ENCODE measurements around the gene APEX2.

APEX2 gene

DNA sequence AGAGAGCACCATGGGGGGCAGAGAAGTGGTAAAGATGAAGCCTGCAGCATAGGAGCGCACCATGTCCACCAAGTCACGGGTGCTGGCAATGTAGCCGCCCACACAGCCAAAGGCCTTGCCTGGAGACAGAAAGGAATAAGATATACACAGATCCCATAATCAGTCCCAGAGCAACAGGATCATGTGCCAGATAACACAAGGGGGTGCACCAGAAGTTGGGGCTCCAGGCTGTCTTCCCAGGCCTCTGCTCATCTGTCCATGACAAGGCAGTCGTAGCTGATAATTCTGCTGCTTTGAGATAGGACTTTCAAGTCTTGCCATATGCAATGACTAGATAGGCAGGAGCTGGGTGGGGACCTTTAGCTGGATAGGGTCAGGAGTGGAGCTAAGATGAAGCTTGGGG is 14.7 kb downstream of the APEX2 start:
- FAIRE-seq (no peak), DNase-seq (ENCODE audit: insufficient read length, low spot score) (no peak)
- TF ChIP-seq, protein P1, sequence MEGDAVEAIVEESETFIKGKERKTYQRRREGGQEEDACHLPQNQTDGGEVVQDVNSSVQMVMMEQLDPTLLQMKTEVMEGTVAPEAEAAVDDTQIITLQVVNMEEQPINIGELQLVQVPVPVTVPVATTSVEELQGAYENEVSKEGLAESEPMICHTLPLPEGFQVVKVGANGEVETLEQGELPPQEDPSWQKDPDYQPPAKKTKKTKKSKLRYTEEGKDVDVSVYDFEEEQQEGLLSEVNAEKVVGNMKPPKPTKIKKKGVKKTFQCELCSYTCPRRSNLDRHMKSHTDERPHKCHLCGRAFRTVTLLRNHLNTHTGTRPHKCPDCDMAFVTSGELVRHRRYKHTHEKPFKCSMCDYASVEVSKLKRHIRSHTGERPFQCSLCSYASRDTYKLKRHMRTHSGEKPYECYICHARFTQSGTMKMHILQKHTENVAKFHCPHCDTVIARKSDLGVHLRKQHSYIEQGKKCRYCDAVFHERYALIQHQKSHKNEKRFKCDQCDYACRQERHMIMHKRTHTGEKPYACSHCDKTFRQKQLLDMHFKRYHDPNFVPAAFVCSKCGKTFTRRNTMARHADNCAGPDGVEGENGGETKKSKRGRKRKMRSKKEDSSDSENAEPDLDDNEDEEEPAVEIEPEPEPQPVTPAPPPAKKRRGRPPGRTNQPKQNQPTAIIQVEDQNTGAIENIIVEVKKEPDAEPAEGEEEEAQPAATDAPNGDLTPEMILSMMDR (IDR thresholded peaks at IDR 0.05; ENCODE audit: insufficient read depth, missing control alignments), result no peak

DNA sequence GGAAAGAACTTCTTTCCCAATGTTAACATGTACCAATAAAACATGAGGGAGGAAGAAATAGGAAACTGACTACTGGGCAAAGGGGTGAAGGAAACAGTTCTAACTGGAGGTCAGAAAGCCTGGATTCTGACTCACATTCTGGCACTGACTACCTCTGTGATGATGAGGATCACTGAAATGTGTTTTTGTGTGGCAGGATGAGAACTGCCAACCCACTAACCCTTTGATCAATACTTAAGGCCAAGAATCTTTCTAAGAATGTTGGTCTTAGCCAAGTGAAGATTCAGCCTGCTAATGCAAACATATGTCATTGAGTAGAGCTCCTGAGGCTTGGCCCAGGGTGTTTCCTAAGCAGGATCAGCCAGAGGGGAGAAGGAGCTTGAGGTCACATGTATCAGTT is 26.0 kb downstream of the APEX2 start:
- DNase-seq (ENCODE audit: insufficient read length, low spot score) (no peak), FAIRE-seq (no peak)
- TF ChIP-seq, protein P1 (IDR thresholded peaks at IDR 0.05; ENCODE audit: insufficient read depth, missing control alignments), result no peak

- no peak for FAIRE-seq
- TF ChIP-seq, protein P1 (IDR thresholded peaks at IDR 0.05; ENCODE audit: insufficient read depth, missing control alignments), result no peak
- DNase-seq (ENCODE audit: insufficient read length, low spot score), result no peak
Measured at GRCh38 chrX:55026840-55027239, 26.7 kb downstream of the APEX2 start.

GRCh38 chrX:55028040-55028439 is 27.9 kb downstream of the APEX2 start:
- DNase-seq (ENCODE audit: insufficient read length, low spot score) (no peak), FAIRE-seq (no peak)
- TF ChIP-seq, protein P1 (IDR thresholded peaks at IDR 0.05; ENCODE audit: insufficient read depth, missing control alignments), result no peak

GRCh38 chrX:55028611-55029010 is 28.4 kb downstream of the APEX2 start:
- DNase-seq (ENCODE audit: insufficient read length, low spot score) (no peak), FAIRE-seq (no peak)
- TF ChIP-seq, protein P1 (IDR thresholded peaks at IDR 0.05; ENCODE audit: insufficient read depth, missing control alignments), result no peak

DNA sequence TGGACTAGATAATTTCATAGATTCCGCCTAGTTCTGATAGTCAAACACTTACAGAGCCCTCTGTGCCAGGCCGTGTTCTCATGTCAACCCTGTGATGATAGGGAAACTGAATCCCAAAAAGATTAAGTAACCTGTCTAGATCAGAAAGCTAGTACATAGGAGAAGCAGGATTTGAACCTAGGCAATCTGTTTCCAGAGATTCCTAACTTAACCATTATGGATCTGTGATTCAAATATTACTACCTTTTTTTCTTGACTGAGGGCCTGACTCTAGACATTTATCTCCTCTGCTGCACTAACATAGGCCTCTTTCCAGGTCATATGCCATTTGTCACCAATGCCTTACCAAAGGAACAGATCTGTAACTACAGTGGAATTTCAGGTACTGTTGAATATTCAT is 29.1 kb downstream of the APEX2 start:
- FAIRE-seq, result no peak
- TF ChIP-seq, protein P1 (IDR thresholded peaks at IDR 0.05; ENCODE audit: insufficient read depth, missing control alignments), result no peak
- DNase-seq (ENCODE audit: insufficient read length, low spot score), result no peak

DNA sequence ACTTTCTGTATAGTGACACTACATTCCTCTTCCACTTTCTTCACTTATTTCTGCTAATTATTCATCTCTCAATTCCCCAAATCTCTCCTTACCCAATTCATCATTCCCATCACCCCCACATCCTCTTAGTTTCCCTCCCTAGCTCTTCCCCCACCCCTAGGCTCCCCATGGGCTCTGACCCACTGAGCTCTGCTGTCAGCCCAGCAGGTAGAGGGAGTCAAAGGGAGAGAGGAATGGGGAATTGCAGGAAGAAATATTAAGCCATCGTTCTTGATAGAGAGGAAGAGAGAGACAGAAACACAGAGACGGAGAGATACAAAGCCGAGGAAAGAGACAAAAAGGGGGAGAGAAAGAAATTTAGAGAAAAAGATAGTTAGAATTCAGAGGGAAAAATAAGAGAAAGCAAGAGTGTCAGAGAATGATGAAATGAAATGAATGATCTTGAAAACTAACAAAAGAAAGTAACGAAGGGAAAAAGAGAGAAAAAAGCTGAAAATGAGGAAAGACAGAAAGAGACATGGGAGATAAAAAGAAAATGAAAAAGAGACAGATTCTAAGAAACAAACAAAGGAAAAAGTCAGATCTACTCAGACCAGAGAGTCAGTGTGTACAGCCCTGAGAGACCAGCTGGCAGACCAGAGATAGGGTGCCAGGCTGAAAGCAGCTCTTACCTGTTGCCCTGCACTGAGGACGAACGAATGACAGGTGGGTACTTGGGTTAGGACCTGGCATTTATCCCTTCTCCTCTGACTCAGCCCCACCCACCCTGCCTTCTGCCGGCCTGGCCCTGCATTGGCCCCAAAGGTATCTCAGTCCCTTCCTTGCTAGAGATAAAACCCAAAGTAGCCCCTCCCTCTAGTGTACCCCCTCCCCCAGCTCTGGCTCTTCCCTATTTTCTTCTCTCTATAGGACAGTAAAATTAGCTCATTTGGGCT is 30.4 kb downstream of the APEX2 start, which contains the start of gene ALAS2:
ALAS2 (minus strand) TSS at position 707 of the 935 bp plus-strand sequence. CDS start 4,977 bp downstream, outside the sequence.
- DNase-seq (ENCODE audit: insufficient read length, low spot score) (no peak), FAIRE-seq (no peak)
- TF ChIP-seq, protein P1 (IDR thresholded peaks at IDR 0.05; ENCODE audit: insufficient read depth, missing control alignments), result no peak

Measured in D721Med (cell line).